ENCODE data around the gene SKIC8. TPM values are rescaled to one million over a fixed set of nuclear protein-coding genes. Genes with fewer than 3 reads are reported as not detected.

SKIC8 gene
- total RNA-seq, 2 donors from 2014 or later: 35.0 to 36.8 TPM

- DNase-seq (ENCODE audit: low spot score): no peak
- intact Hi-C loops (cut with DNase I): loop anchor here (5.0 to 10.0 kb wide), 2 partner anchors 89 to 91 kb away; no protein-coding TSS in a partner anchor
These were observed 24.3 kb upstream of the SKIC8 start for GRCh38 chr15:78323693-78324092.

- DNase-seq (ENCODE audit: low spot score): peak; percentile 70
- intact Hi-C loops (cut with DNase I): loop anchor here (5.0 to 10.0 kb wide), 2 partner anchors 89 to 92 kb away; no protein-coding TSS in a partner anchor
These were observed 23.5 kb upstream of the SKIC8 start for GRCh38 chr15:78322724-78323521.

- peak; percentile 63 for DNase-seq (ENCODE audit: low spot score)
- intact Hi-C loops (cut with DNase I): loop anchor here (5.0 to 10.0 kb wide), 2 partner anchors 90 to 93 kb away; no protein-coding TSS in a partner anchor
These were observed 22.8 kb upstream of the SKIC8 start for GRCh38 chr15:78322243-78322642.

GRCh38 chr15:78321786-78322185, 22.4 kb upstream of the SKIC8 start:
- DNase-seq (ENCODE audit: low spot score): peak; percentile 76
- intact Hi-C loops (cut with DNase I): loop anchor here (5.0 to 10.0 kb wide), 2 partner anchors 91 to 93 kb away; no protein-coding TSS in a partner anchor

- intact Hi-C loops (cut with DNase I): loop anchor here (5.0 to 10.0 kb wide), 2 partner anchors 91 to 94 kb away; no protein-coding TSS in a partner anchor
- DNase-seq (ENCODE audit: low spot score): peak; percentile 70
These were observed 21.7 kb upstream of the SKIC8 start for GRCh38 chr15:78321041-78321570.

- intact Hi-C loops (cut with DNase I): loop anchor here (5.0 to 10.0 kb wide), 2 partner anchors 92 to 95 kb away; no protein-coding TSS in a partner anchor
- peak; percentile 36 for DNase-seq (ENCODE audit: low spot score)
These were observed 20.8 kb upstream of the SKIC8 start for GRCh38 chr15:78320183-78320582.

GRCh38 chr15:78319588-78319987, 20.2 kb upstream of the SKIC8 start:
- intact Hi-C loops (cut with DNase I): loop anchor here in 1 of 2 donors (5.0 kb wide), 1 partner anchor 1457 kb away; no protein-coding TSS in a partner anchor
- peak; percentile 37 for DNase-seq (ENCODE audit: low spot score)

GRCh38 chr15:78317145-78317836, 17.9 kb upstream of the SKIC8 start:
- intact Hi-C loops (cut with DNase I): loop anchor here in 1 of 2 donors (5.0 kb wide), 1 partner anchor 1455 kb away; no protein-coding TSS in a partner anchor
- peak; percentile 38 for DNase-seq (ENCODE audit: low spot score)

- DNase-seq (ENCODE audit: low spot score): peak; percentile 68
- intact Hi-C loops (cut with DNase I): loop anchor here in 1 of 2 donors (5.0 kb wide), 1 partner anchor 1454 kb away; no protein-coding TSS in a partner anchor
These were observed 17.1 kb upstream of the SKIC8 start for GRCh38 chr15:78316283-78317083.

- peak; percentile 31 for DNase-seq (ENCODE audit: low spot score)
- intact Hi-C loops (cut with DNase I): loop anchor here in 1 of 2 donors (5.0 kb wide), 1 partner anchor 1453 kb away; no protein-coding TSS in a partner anchor
These were observed 16.4 kb upstream of the SKIC8 start for GRCh38 chr15:78315686-78316282.

- DNase-seq (ENCODE audit: low spot score): peak; percentile 57
- intact Hi-C loops (cut with DNase I): no loop called here
These were observed 14.8 kb upstream of the SKIC8 start for GRCh38 chr15:78314181-78314581.

GRCh38 chr15:78313383-78313782, 14.0 kb upstream of the SKIC8 start:
- DNase-seq (ENCODE audit: low spot score): peak; percentile 68
- intact Hi-C loops (cut with DNase I): no loop called here

GRCh38 chr15:78312957-78313356, 13.5 kb upstream of the SKIC8 start:
- intact Hi-C loops (cut with DNase I): no loop called here
- DNase-seq (ENCODE audit: low spot score): no peak

- intact Hi-C loops (cut with DNase I): no loop called here
- DNase-seq (ENCODE audit: low spot score): no peak
These were observed 13.1 kb upstream of the SKIC8 start for GRCh38 chr15:78312536-78312935.

GRCh38 chr15:78311292-78311691, 11.9 kb upstream of the SKIC8 start:
- no peak for DNase-seq (ENCODE audit: low spot score)
- intact Hi-C loops (cut with DNase I): no loop called here

- no peak for DNase-seq (ENCODE audit: low spot score)
- intact Hi-C loops (cut with DNase I): no loop called here
These were observed 9.1 kb upstream of the SKIC8 start for GRCh38 chr15:78308422-78309032.

- DNase-seq (ENCODE audit: low spot score): no peak
- intact Hi-C loops (cut with DNase I): no loop called here
These were observed 8.6 kb upstream of the SKIC8 start for GRCh38 chr15:78307976-78308375.

GRCh38 chr15:78306176-78306774, 6.9 kb upstream of the SKIC8 start:
- DNase-seq (ENCODE audit: low spot score): no peak
- intact Hi-C loops (cut with DNase I): no loop called here

All from posterior vena cava (tissue), 2 donors.